Measurements from ENCODE around the gene RNF112. TPM values are rescaled to one million over a fixed set of nuclear protein-coding genes. Genes with fewer than 3 reads are reported as not detected.

Gene RNF112
- polyA plus RNA-seq, 3 donors: 0.57 TPM; not detected in 2

GRCh38 chr17:19415311-19415710, 4.3 kb downstream of the RNF112 start:
- no peak overlapping the region for H3K9ac ChIP-seq (ENCODE audit: insufficient read depth, low read length, poor library complexity, severe bottlenecking)
- Mint-ChIP-seq H3K4me1 (peaks cover 14% of the 10 kb centered on the region), H3K4me3 (no peak overlapping the region), H3K9me3 (no peaks in the 10 kb centered on the region), H3K36me3 (no peaks in the 10 kb centered on the region), H3K27me3 (ENCODE audit: low read depth in 3 of 3) (peaks cover 10 to 21% (median 12%) of the 10 kb centered on the region in 3 donors), H3K27ac (no peak overlapping the region)
- 69% methylated on average over 12 of the region's 13 CpGs for WGBS (ENCODE audit: insufficient coverage)
- peaks cover 3 to 7% of the 10 kb centered on the region in 2 donors for H3K4me1 ChIP-seq (ENCODE audit: control insufficient read depth in 1 of 2, insufficient read depth in 2 of 2, low read length in 2 of 2)
- no peaks in the 10 kb centered on the region for H3K36me3 ChIP-seq (replicated peaks in 1 of 2; ENCODE audit: control insufficient read depth in 1 of 2, insufficient read depth in 2 of 2, low read length in 2 of 2)
- H3K79me2 ChIP-seq (ENCODE audit: insufficient read depth, low read length): no peaks in the 10 kb centered on the region
- no peaks in the 10 kb centered on the region for H4K20me1 ChIP-seq (ENCODE audit: insufficient read depth, low read length)
- no peak overlapping the region for H3K4me3 ChIP-seq (replicated peaks in 1 of 3; ENCODE audit: low read depth in 2 of 3, low read length in 3 of 3)
- H3K27ac ChIP-seq (ENCODE audit: low read depth in 1 of 2, low read length in 2 of 2): no peak overlapping the region
- H3K4me2 ChIP-seq (replicated peaks; ENCODE audit: extremely low read depth, low read length, poor library complexity, severe bottlenecking): no peak overlapping the region
- H3K9me3 ChIP-seq (replicated peaks in 1 of 2; ENCODE audit: control insufficient read depth in 1 of 2, insufficient read depth in 1 of 2, low read length in 2 of 2): no peaks in the 10 kb centered on the region
- no peak overlapping the region for H2AFZ ChIP-seq (ENCODE audit: insufficient read depth, low read depth, low read length, poor library complexity, severe bottlenecking)
- H3K27me3 ChIP-seq (ENCODE audit: control insufficient read depth in 2 of 2, insufficient read depth in 2 of 2, low read length in 2 of 2): peaks cover 0 to 9% of the 10 kb centered on the region in 2 donors
- intact Hi-C loops (cut with micrococcal nuclease): loop anchor here in 1 of 2 donors (5.0 to 10.0 kb wide), 2 partner anchors 33 to 51 kb away; partner anchors contain the start of gene B9D1
- TF ChIP-seq CTCF (IDR thresholded peaks at IDR 0.05): no peak
- DNase-seq: no peak

GRCh38 chr17:19415806-19416775, 5.1 kb downstream of the RNF112 start:
- intact Hi-C loops (cut with micrococcal nuclease): loop anchor here in 1 of 2 donors (5.0 to 10.0 kb wide), 2 partner anchors 34 to 51 kb away; partner anchors contain the start of gene B9D1
- no peak for DNase-seq
- no peak overlapping the region for H3K4me3 ChIP-seq (replicated peaks in 1 of 3; ENCODE audit: low read depth in 2 of 3, low read length in 3 of 3)
- no peak overlapping the region for H3K9ac ChIP-seq (ENCODE audit: insufficient read depth, low read length, poor library complexity, severe bottlenecking)
- no peak overlapping the region for H3K4me3 Mint-ChIP-seq
- no peak overlapping the region for H3K27ac ChIP-seq (ENCODE audit: low read depth in 1 of 2, low read length in 2 of 2)
- peaks cover 3 to 7% of the 10 kb centered on the region in 2 donors for H3K4me1 ChIP-seq (ENCODE audit: control insufficient read depth in 1 of 2, insufficient read depth in 2 of 2, low read length in 2 of 2)
- H2AFZ ChIP-seq (ENCODE audit: insufficient read depth, low read depth, low read length, poor library complexity, severe bottlenecking): no peak overlapping the region
- no peaks in the 10 kb centered on the region for H3K79me2 ChIP-seq (ENCODE audit: insufficient read depth, low read length)
- WGBS (ENCODE audit: insufficient coverage): 94% methylated on average over 15 of the region's 18 CpGs
- H3K27me3 ChIP-seq (ENCODE audit: control insufficient read depth in 2 of 2, insufficient read depth in 2 of 2, low read length in 2 of 2): peaks cover 0 to 6% of the 10 kb centered on the region in 2 donors
- H3K27ac Mint-ChIP-seq: peak overlapping the region in 2 of 7 donors; percentile 42 to 48
- peaks cover 14% of the 10 kb centered on the region for H3K4me1 Mint-ChIP-seq
- no peaks in the 10 kb centered on the region for H4K20me1 ChIP-seq (ENCODE audit: insufficient read depth, low read length)
- no peaks in the 10 kb centered on the region for H3K36me3 Mint-ChIP-seq
- H3K9me3 Mint-ChIP-seq: no peaks in the 10 kb centered on the region
- no peak overlapping the region for H3K4me2 ChIP-seq (replicated peaks; ENCODE audit: extremely low read depth, low read length, poor library complexity, severe bottlenecking)
- TF ChIP-seq CTCF (IDR thresholded peaks at IDR 0.05): no peak
- H3K36me3 ChIP-seq (replicated peaks in 1 of 2; ENCODE audit: control insufficient read depth in 1 of 2, insufficient read depth in 2 of 2, low read length in 2 of 2): no peaks in the 10 kb centered on the region
- peaks cover 7 to 17% (median 7%) of the 10 kb centered on the region in 3 donors for H3K27me3 Mint-ChIP-seq (ENCODE audit: low read depth in 3 of 3)
- H3K9me3 ChIP-seq (replicated peaks in 1 of 2; ENCODE audit: control insufficient read depth in 1 of 2, insufficient read depth in 1 of 2, low read length in 2 of 2): no peaks in the 10 kb centered on the region
